GM19455 (cell line): ENCODE measurements around the gene ESR2.

Experiments used
- ATAC-seq: cut with Tn5 transposase; IDR thresholded peaks from one replicate; pipeline ENCODE4 v1.9.1; 2021; ENCODE audit not compliant: unreplicated experiment

The ESR2 gene

GRCh38 chr14:64092338-64092737 is 201.8 kb downstream of the ESR2 start:
- no peak for ATAC-seq

GRCh38 chr14:64091217-64091616 is 203.0 kb downstream of the ESR2 start:
- ATAC-seq: no peak

GRCh38 chr14:64089920-64090319 is 204.3 kb downstream of the ESR2 start:
- no peak for ATAC-seq

- no peak for ATAC-seq
Observed at GRCh38 chr14:64088647-64088964, 205.6 kb downstream of the ESR2 start.

GRCh38 chr14:64082837-64083236 is 211.3 kb downstream of the ESR2 start:
- ATAC-seq: no peak

DNA sequence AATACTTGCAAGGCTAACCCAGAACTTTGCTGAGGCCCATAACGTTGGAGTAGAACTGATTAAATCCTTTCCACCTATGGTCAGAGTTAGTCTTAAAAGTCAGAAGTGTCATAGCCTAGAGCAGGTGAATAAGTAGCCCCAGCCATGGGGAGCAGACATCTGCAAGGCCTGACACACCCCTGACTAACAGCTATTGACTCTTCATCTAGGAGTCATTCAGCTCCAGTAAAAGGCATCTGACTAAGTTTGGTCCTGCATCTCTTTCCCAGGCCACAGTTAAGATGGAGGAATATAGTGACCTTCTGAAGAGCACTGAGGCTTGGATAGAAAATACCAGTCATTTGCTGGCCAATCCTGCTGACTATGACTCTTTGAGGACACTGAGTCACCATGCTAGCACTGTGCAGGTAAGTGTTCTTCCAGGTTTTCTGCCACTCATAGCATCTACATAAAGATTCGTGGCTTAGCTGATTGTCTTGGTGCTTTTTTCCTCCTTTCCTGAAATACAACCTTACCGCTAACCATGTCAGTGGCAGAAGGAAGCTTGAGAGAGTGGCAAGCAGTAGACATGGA is 212.9 kb downstream of the ESR2 start:
- no peak for ATAC-seq

DNA sequence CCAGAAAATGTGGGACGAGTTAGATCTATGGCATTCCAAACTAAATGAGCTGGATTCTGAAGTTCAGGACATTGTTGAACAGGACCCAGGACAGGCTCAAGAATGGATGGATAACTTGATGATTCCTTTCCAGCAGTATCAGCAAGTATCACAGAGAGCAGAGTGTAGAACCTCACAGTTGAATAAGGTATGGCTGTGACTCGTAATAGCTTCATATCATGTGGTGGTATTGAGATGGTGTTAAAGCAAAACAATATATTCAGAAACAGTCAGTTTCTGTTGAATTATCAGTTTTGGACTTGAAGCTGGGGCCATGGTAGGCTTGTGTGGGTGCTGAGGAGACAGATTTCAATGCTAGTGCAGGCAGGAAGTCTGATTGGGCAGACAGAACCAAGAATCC is 213.7 kb downstream of the ESR2 start:
- no peak for ATAC-seq

DNA sequence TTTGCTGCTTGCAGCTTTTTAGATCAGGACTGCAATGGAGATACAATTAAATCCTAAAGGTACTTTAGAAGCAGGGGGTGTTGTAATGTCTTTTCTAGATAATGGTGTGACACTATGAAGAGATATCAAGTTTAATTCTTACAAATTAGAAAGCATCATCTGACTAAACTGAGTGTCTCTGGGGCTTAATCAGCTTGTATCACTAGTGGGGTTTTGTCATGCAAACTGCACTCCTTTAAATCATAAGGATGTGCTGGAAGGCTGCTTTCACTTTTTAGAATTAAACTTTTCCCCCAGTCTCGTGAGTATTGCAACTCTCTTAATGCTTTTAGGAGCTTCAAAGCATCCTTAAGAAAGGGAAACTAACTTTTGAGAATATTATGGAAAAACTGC is 218.6 kb downstream of the ESR2 start:
- no peak for ATAC-seq

DNA sequence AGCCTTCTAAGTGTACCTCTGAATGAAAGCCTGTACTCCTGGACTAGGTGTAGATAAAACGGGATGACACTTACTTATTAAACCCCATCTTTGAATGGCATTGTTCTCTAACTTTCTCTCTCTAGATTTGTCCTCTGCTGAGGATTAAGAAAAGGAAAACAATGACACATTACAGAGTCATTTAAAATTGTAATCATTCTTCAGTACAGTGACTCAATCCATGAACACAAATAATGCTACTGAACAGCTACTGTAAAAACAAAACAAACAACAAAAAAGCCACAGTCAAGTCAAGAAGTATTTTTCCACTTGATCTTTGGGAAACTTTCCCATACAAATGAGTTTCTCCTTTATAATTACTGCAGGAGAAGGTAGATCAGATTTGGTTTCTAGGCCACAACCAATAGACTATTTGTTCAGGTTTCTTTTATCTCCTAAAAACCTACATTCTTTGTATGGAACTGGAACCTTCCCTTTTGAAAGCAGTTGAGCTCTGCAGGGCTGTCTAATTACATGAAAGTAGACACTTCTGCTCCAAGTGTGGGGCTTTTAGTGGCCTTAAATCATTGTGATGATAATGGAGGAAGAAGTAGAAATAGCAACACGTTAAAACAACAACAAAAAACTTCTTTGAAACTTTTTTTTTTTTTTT is 219.1 kb downstream of the ESR2 start:
- no peak for ATAC-seq

DNA sequence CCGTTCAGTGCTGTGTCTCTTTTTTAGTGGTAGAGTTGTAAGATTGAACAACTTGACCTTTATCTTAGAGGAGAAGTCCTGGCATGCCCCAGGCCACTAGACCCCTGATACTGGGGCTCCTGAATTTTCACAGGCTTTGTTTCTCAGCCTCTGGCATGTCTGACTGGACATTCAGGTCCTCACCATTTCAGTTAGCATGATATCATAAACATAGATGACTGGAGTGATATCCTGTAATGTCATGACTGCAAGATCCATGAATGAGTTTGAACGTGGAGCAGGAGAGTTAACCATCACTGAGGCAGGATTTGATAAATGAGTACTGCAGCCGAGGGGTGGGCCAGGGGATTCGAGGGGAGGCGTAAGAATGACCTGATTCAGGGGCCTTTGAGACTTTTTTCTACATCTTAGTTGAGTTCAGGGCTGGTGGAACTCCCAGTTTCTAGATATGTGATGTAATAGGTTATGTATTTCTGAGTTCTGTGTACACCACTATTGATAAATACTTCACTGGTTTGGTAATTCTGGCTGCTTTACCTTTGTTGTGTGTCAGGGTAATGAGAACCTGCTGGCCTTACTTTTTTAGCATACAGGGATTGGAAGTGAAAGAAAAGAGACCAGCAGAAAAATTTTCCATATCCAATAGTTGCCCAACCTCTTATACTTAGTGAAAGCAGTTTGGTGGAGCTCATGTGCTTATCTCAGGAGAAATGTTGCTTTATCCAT is 224.4 kb downstream of the ESR2 start:
- no peak for ATAC-seq

DNA sequence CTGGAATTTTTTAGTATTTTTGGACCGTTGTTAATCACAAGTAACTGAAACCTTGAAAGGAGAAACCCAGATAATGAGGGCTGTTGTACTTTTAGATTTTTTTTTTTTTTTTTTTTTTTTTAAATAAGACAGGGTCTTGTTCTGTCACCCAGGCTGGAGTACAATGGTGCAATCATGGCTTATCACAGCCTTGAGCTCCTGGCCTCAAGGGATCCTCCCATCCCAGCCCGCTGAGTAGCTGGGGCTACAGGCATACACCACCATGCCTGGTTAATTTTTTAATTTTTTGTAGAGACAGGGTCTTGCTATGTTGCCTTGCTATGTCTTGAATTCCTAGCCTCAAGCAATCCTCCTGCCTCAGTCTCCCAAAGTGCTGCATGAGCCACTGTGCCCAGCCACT is 229.7 kb downstream of the ESR2 start:
- ATAC-seq: no peak

DNA sequence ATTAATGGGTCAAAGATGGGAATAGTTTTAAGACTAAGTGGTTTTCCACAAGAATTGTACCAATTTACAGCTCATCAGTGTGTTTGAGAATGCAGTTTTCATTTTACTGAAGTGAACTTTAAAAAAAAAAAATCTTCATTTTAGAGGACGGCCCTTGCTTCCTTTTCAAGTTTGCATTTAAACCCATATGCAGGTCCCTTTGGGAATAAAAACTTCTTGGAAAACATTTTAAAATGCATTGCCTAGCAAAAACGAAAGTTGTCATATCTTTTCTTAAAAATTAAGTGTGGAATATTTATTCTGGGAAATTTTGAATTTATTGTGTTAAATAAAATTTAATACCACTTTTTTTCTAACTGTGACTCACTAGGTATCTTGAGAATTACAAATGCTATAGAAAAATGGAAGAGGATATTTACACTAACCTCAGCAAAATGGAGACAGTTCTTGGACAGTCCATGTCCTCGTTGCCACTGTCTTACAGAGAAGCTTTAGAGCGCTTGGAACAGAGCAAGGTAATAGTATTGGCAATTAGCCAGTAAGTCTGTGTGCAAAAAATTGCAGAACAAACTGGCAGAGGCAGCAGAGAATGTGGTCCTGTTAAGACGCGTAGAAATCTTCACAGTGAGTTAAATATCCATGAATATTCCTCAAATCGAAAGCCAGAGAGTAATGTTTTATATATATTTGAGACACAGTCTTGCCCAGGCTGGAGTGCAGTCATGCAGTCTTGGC is 231.6 kb downstream of the ESR2 start:
- ATAC-seq: no peak

DNA sequence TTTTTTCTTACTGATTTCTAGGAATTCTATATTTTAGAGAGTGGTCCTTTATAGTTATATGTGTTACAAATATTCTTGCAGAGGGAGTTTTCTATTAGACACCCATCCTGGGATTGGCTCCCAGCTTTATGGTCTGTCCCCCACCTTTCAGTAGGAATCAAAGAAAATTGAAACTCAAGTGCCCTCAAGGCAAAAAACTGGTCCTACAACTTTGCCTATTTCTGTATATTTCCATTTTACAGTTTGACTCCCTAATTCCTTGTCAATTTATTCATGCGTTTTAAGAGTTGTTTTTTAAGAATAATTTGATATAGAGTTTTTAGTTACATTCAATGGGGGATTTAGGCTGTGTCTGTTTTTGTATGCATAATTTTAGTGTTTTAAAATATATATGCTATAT is 232.5 kb downstream of the ESR2 start:
- no peak for ATAC-seq

GRCh38 chr14:64061115-64061514 is 233.1 kb downstream of the ESR2 start:
- ATAC-seq: no peak

- ATAC-seq: no peak
Observed at GRCh38 chr14:64060648-64061096, 233.5 kb downstream of the ESR2 start.

DNA sequence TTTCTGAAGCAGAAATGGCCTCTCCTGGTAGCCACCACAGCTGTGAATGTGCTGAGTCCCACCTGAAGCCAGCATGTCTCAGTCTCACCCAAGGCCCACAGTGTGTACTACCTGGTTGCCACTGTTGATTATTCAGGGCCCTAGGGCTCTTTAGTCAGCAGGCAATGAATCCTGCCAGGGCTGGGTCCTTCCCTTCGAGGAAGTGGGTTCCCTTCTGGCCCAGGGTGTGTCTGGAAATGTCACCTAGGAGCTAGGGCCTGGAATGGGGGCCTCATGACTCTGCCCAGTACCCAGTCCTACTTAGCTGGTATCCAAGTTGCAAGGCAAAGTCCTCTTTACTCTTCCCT is 234.0 kb downstream of the ESR2 start:
- no peak for ATAC-seq

- no peak for ATAC-seq
Observed at GRCh38 chr14:64059454-64060198, 234.5 kb downstream of the ESR2 start.

DNA sequence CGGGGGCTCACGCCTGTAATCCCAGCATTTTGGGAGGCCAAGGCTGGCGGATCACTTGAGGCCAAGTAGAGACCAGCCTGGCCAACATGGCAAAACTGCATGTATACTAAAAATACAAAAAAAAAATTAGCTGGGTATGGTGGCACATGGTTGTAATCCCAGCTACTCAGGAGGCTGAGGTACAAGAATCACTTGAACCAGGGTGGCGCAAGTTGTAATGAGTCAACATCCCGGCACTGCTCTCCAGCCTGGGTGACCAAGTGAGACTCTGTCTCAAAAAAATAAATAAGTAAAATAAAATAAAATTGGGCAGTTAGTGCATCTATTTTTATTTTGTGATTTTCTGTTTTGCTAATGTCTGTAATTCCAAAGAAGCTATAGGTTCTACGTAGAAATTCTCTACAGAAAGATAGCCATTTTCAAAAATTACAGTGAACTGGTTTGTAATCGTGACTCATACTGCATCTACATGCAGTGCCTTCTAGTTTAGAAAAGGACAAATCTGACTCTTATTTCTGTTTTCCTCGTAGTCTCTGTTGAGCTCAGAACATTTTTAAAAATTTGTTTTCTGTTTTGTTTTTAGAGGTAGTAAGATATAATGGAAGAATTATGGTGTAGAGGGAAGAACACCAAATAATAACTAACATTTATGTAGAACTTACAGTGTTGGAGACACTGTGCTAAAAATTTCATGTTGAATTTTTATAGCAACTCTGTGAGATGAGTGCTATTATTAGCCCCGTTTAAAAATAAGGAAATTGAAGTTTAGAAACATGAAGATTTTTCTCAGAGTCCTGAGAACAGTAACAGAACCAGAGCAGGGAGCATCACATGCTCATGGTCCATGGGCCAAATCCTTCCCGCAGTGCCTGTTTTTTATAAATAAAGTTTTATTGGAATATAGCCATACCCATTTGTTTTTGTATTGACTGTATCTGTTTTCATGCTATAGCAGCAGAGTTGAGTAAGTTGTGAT is 240.2 kb downstream of the ESR2 start:
- no peak for ATAC-seq

- no peak for ATAC-seq
Observed at GRCh38 chr14:64049616-64050381, 244.4 kb downstream of the ESR2 start.
